Measurements from ENCODE around the gene PRDM15.

The PRDM15 gene

GRCh38 chr21:41897047-41897669 lies 18.0 kb upstream of the PRDM15 start:
- H3K9me3 Mint-ChIP-seq: no peaks in the 10 kb centered on the region
- H3K4me3 Mint-ChIP-seq: no peak overlapping the region
- H3K27me3 Mint-ChIP-seq: no peaks in the 10 kb centered on the region
- H3K4me1 Mint-ChIP-seq: peaks cover 36% of the 10 kb centered on the region
- H3K27ac Mint-ChIP-seq: no peak overlapping the region
- peaks cover 3% of the 10 kb centered on the region for H3K36me3 Mint-ChIP-seq

- H3K36me3 Mint-ChIP-seq: no peaks in the 10 kb centered on the region
- no peaks in the 10 kb centered on the region for H3K9me3 Mint-ChIP-seq
- H3K27ac Mint-ChIP-seq: peak overlapping the region; percentile 15
- peak overlapping the region; percentile 40 for H3K4me3 Mint-ChIP-seq
- peaks cover 29% of the 10 kb centered on the region for H3K4me1 Mint-ChIP-seq
- no peaks in the 10 kb centered on the region for H3K27me3 Mint-ChIP-seq
These were observed 16.7 kb upstream of the PRDM15 start for GRCh38 chr21:41895643-41896493.

GRCh38 chr21:41894922-41895557 lies 15.9 kb upstream of the PRDM15 start:
- Mint-ChIP-seq H3K27ac (peak overlapping the region; percentile 35), H3K4me1 (peaks cover 26% of the 10 kb centered on the region), H3K9me3 (no peaks in the 10 kb centered on the region), H3K36me3 (no peaks in the 10 kb centered on the region), H3K4me3 (no peak overlapping the region), H3K27me3 (no peaks in the 10 kb centered on the region)

- H3K27ac Mint-ChIP-seq: peak overlapping the region; percentile 35
- H3K9me3 Mint-ChIP-seq: no peaks in the 10 kb centered on the region
- no peaks in the 10 kb centered on the region for H3K36me3 Mint-ChIP-seq
- no peaks in the 10 kb centered on the region for H3K27me3 Mint-ChIP-seq
- no peak overlapping the region for H3K4me3 Mint-ChIP-seq
- H3K4me1 Mint-ChIP-seq: peaks cover 23% of the 10 kb centered on the region
These were observed 15.4 kb upstream of the PRDM15 start for GRCh38 chr21:41894511-41894910.

GRCh38 chr21:41892726-41893125 lies 13.6 kb upstream of the PRDM15 start:
- Mint-ChIP-seq H3K27me3 (no peaks in the 10 kb centered on the region), H3K9me3 (no peaks in the 10 kb centered on the region), H3K27ac (no peak overlapping the region), H3K4me3 (no peak overlapping the region), H3K4me1 (peaks cover 17% of the 10 kb centered on the region), H3K36me3 (peaks cover 2% of the 10 kb centered on the region)

- H3K9me3 Mint-ChIP-seq: no peaks in the 10 kb centered on the region
- H3K36me3 Mint-ChIP-seq: peaks cover 2% of the 10 kb centered on the region
- no peak overlapping the region for H3K27ac Mint-ChIP-seq
- H3K27me3 Mint-ChIP-seq: no peaks in the 10 kb centered on the region
- no peak overlapping the region for H3K4me3 Mint-ChIP-seq
- H3K4me1 Mint-ChIP-seq: peaks cover 10% of the 10 kb centered on the region
These were observed 12.0 kb upstream of the PRDM15 start for GRCh38 chr21:41891132-41891531.

- H3K4me3 Mint-ChIP-seq: no peak overlapping the region
- no peak overlapping the region for H3K27ac Mint-ChIP-seq
- H3K9me3 Mint-ChIP-seq: no peaks in the 10 kb centered on the region
- no peaks in the 10 kb centered on the region for H3K27me3 Mint-ChIP-seq
- H3K36me3 Mint-ChIP-seq: peaks cover 2% of the 10 kb centered on the region
- H3K4me1 Mint-ChIP-seq: peaks cover 2% of the 10 kb centered on the region
These were observed 11.2 kb upstream of the PRDM15 start for GRCh38 chr21:41890355-41890754.

- H3K9me3 Mint-ChIP-seq: no peaks in the 10 kb centered on the region
- H3K4me3 Mint-ChIP-seq: no peak overlapping the region
- H3K27me3 Mint-ChIP-seq: no peaks in the 10 kb centered on the region
- H3K27ac Mint-ChIP-seq: no peak overlapping the region
- H3K4me1 Mint-ChIP-seq: no peaks in the 10 kb centered on the region
- peaks cover 2% of the 10 kb centered on the region for H3K36me3 Mint-ChIP-seq
These were observed 9.7 kb upstream of the PRDM15 start for GRCh38 chr21:41888749-41889376.

- Mint-ChIP-seq H3K36me3 (peaks cover 2% of the 10 kb centered on the region), H3K27ac (no peak overlapping the region), H3K4me1 (no peaks in the 10 kb centered on the region), H3K27me3 (no peaks in the 10 kb centered on the region), H3K4me3 (no peak overlapping the region), H3K9me3 (no peaks in the 10 kb centered on the region)
These were observed 8.5 kb upstream of the PRDM15 start for GRCh38 chr21:41887667-41888066.

GRCh38 chr21:41886328-41886727 lies 7.2 kb upstream of the PRDM15 start:
- no peaks in the 10 kb centered on the region for H3K27me3 Mint-ChIP-seq
- H3K4me1 Mint-ChIP-seq: no peaks in the 10 kb centered on the region
- peaks cover 2% of the 10 kb centered on the region for H3K36me3 Mint-ChIP-seq
- no peak overlapping the region for H3K27ac Mint-ChIP-seq
- H3K9me3 Mint-ChIP-seq: no peaks in the 10 kb centered on the region
- H3K4me3 Mint-ChIP-seq: no peak overlapping the region

GRCh38 chr21:41885341-41886024 lies 6.3 kb upstream of the PRDM15 start:
- Mint-ChIP-seq H3K27ac (no peak overlapping the region), H3K36me3 (peaks cover 2% of the 10 kb centered on the region), H3K9me3 (no peaks in the 10 kb centered on the region), H3K4me1 (no peaks in the 10 kb centered on the region), H3K27me3 (no peaks in the 10 kb centered on the region), H3K4me3 (no peak overlapping the region)

GRCh38 chr21:41884501-41885030 lies 5.4 kb upstream of the PRDM15 start:
- Mint-ChIP-seq H3K4me3 (no peak overlapping the region), H3K9me3 (no peaks in the 10 kb centered on the region), H3K4me1 (peaks cover 6% of the 10 kb centered on the region), H3K27me3 (no peaks in the 10 kb centered on the region), H3K27ac (no peak overlapping the region), H3K36me3 (peaks cover 2% of the 10 kb centered on the region)

- Mint-ChIP-seq H3K4me1 (peaks cover 6% of the 10 kb centered on the region), H3K9me3 (no peaks in the 10 kb centered on the region), H3K27me3 (no peaks in the 10 kb centered on the region), H3K27ac (no peak overlapping the region), H3K36me3 (no peaks in the 10 kb centered on the region), H3K4me3 (no peak overlapping the region)
These were observed 4.4 kb upstream of the PRDM15 start for GRCh38 chr21:41883582-41883981.

GRCh38 chr21:41881051-41881450 lies 1.9 kb upstream of the PRDM15 start:
- Mint-ChIP-seq H3K9me3 (no peaks in the 10 kb centered on the region), H3K27me3 (no peaks in the 10 kb centered on the region), H3K4me3 (peak overlapping the region; percentile 40), H3K4me1 (peaks cover 27% of the 10 kb centered on the region), H3K36me3 (no peaks in the 10 kb centered on the region), H3K27ac (peak overlapping the region; percentile 19)

GRCh38 chr21:41880153-41880552 lies 1.0 kb upstream of the PRDM15 start:
- peaks cover 3% of the 10 kb centered on the region for H3K36me3 Mint-ChIP-seq
- peaks cover 36% of the 10 kb centered on the region for H3K4me1 Mint-ChIP-seq
- H3K27ac Mint-ChIP-seq: no peak overlapping the region
- H3K9me3 Mint-ChIP-seq: no peaks in the 10 kb centered on the region
- H3K4me3 Mint-ChIP-seq: peak overlapping the region; percentile 87
- H3K27me3 Mint-ChIP-seq: no peaks in the 10 kb centered on the region
